ENCODE data around the gene BTBD16. TPM values are rescaled to one million over a fixed set of nuclear protein-coding genes. Genes with fewer than 3 reads are reported as not detected.

Gene BTBD16
- total and polyA plus RNA-seq, 4 donors: 0.42 to 2.8 (median 1.8) TPM

GRCh38 chr10:122265896-122266295, 5.2 kb upstream of the BTBD16 start (continued):
- no peak for TF ChIP-seq RXRA (IDR thresholded peaks at IDR 0.05)
- no peak for TF ChIP-seq FOXA1 (IDR thresholded peaks at IDR 0.05)
- no peak for TF ChIP-seq HNF4A (conservative IDR thresholded peaks at IDR 0.05)
- TF ChIP-seq SP1 (IDR thresholded peaks at IDR 0.05): no peak
- no peak for TF ChIP-seq ATF3 (IDR thresholded peaks at IDR 0.05)
- no peak for TF ChIP-seq NR2F2 (IDR thresholded peaks at IDR 0.05)
- no peak for TF ChIP-seq GABPA (IDR thresholded peaks at IDR 0.05 in 1 of 2, conservative IDR thresholded peaks at IDR 0.05 in 1 of 2)

GRCh38 chr10:122267849-122268737, 3.0 kb upstream of the BTBD16 start:
- H3K9ac ChIP-seq (ENCODE audit: low read depth in 1 of 2, low read length in 2 of 2): no peak overlapping the region
- no peak for TF ChIP-seq HNF4G (IDR thresholded peaks at IDR 0.05)
- peak in 1 of 2 donors; percentile 21 for TF ChIP-seq HNF4A (conservative IDR thresholded peaks at IDR 0.05)
- peak in 1 of 2 donors; percentile 31 for TF ChIP-seq JUND (IDR thresholded peaks at IDR 0.05)
- TF ChIP-seq GABPA (IDR thresholded peaks at IDR 0.05 in 1 of 2, conservative IDR thresholded peaks at IDR 0.05 in 1 of 2): no peak
- peak; percentile 84 for TF ChIP-seq CTCF (IDR thresholded peaks at IDR 0.05; ENCODE audit: low read depth, low read length, missing input control)
- peak; percentile 67 to 77 for TF ChIP-seq RAD21 (IDR thresholded peaks at IDR 0.05)
- H3K36me3 ChIP-seq (ENCODE audit: control insufficient read depth in 4 of 4, insufficient read depth in 3 of 4, low read depth in 1 of 4, low read length in 3 of 4): no peaks in the 10 kb centered on the region
- WGBS: 47% methylated on average over 14 of the region's 14 CpGs
- DNase-seq (ENCODE audit: low spot score): peak; percentile 56
- H3K27ac ChIP-seq (ENCODE audit: low read depth in 1 of 2, low read length in 2 of 2): no peak overlapping the region
- H3K4me3 ChIP-seq (ENCODE audit: low read depth in 1 of 3, low read length in 3 of 3): no peak overlapping the region
- no peaks in the 10 kb centered on the region for H3K9me3 ChIP-seq (ENCODE audit: control insufficient read depth in 4 of 4, low read length in 3 of 4)
- H3K27me3 ChIP-seq (ENCODE audit: control insufficient read depth in 4 of 4, insufficient read depth in 4 of 4, low read length in 3 of 4): no peaks in the 10 kb centered on the region
- no peaks in the 10 kb centered on the region for H3K4me1 ChIP-seq (ENCODE audit: control insufficient read depth in 4 of 4, insufficient read depth in 4 of 4, low read length in 3 of 4)

GRCh38 chr10:122269059-122269687, 1.9 kb upstream of the BTBD16 start:
- H3K9ac ChIP-seq (ENCODE audit: low read depth in 1 of 2, low read length in 2 of 2): no peak overlapping the region
- H3K27ac ChIP-seq (ENCODE audit: low read depth in 1 of 2, low read length in 2 of 2): no peak overlapping the region
- H3K4me1 ChIP-seq (ENCODE audit: control insufficient read depth in 4 of 4, insufficient read depth in 4 of 4, low read length in 3 of 4): no peaks in the 10 kb centered on the region
- H3K9me3 ChIP-seq (ENCODE audit: control insufficient read depth in 4 of 4, low read length in 3 of 4): no peaks in the 10 kb centered on the region
- H3K36me3 ChIP-seq (ENCODE audit: control insufficient read depth in 4 of 4, insufficient read depth in 3 of 4, low read depth in 1 of 4, low read length in 3 of 4): no peaks in the 10 kb centered on the region
- TF ChIP-seq FOXA1 (IDR thresholded peaks at IDR 0.05) (no peak), HNF4G (IDR thresholded peaks at IDR 0.05) (no peak), FOXA2 (IDR thresholded peaks at IDR 0.05) (no peak), YY1 (IDR thresholded peaks at IDR 0.05) (no peak), ZBTB33 (IDR thresholded peaks at IDR 0.05) (no peak), MAX (IDR thresholded peaks at IDR 0.05) (no peak), EGR1 (IDR thresholded peaks at IDR 0.05; ENCODE audit: low read depth in 2 of 2) (no peak)
- no peaks in the 10 kb centered on the region for H3K27me3 ChIP-seq (ENCODE audit: control insufficient read depth in 4 of 4, insufficient read depth in 4 of 4, low read length in 3 of 4)
- DNase-seq (ENCODE audit: low spot score): no peak
- 82% methylated on average over 10 of the region's 10 CpGs for WGBS
- no peak overlapping the region for H3K4me3 ChIP-seq (ENCODE audit: low read depth in 1 of 3, low read length in 3 of 3)
